Vagina (tissue), 2 donors: ENCODE data around the gene AHNAK. TPM values are rescaled to one million over a fixed set of nuclear protein-coding genes. Genes with fewer than 3 reads are reported as not detected.

Source experiments
- DNase-seq, 2 donors: peaks; one replicate each; pipeline ENCODE4 v3.0.0-alpha.2; 2017; ENCODE audit errors: extremely low spot score in 2 of 2
- H3K27ac ChIP-seq: fragments of 200-600 bp; sonication (generic); one replicate; pipeline ENCODE4 v1.5.1; 2019
- H3K27me3 ChIP-seq: fragments of 200-600 bp; sonication (generic); one replicate; pipeline ENCODE4 v1.5.1; 2019
- H3K36me3 ChIP-seq, 2 donors: fragments of 200-600 bp; sonication (generic); one replicate each; pipeline ENCODE4 v1.5.1; 2017 to 2019
- H3K4me1 ChIP-seq: fragments of 200-600 bp; sonication (generic); one replicate; pipeline ENCODE4 v1.5.1; 2019
- H3K4me3 ChIP-seq, 2 donors: fragments of 200-600 bp; sonication (generic); 1 replicate in 1 of 2; 2 replicates in 1 of 2; pipeline ENCODE4 v1.5.1; 2016 to 2019
- H3K9me3 ChIP-seq: fragments of 200-600 bp; sonication (generic); one replicate; pipeline ENCODE4 v1.5.1; 2019
- POLR2A ChIP-seq, 2 donors: fragments of 450-650 bp; IDR thresholded peaks; one replicate each; pipeline ENCODE4 v1.6.1; 2017; ENCODE audit warnings: antibody characterized with exemption in 2 of 2, mild to moderate bottlenecking in 2 of 2, moderate library complexity in 2 of 2
- POLR2AphosphoS5 ChIP-seq, 2 donors: sonication (generic); formaldehyde crosslinking; IDR thresholded peaks; one replicate each; pipeline ENCODE4 v1.9.0; 2017; ENCODE audit warnings: antibody characterized with exemption in 2 of 2, mild to moderate bottlenecking in 2 of 2, low read depth in 1 of 2; ENCODE audit not compliant: insufficient read depth in 1 of 2
- intact Hi-C: fragments of 100-400 bp; cut with DNase I; formaldehyde crosslinking; loops from one replicate; pipeline ENCODE4 v1.15.1; 2023
- total RNA-seq: library from RNA; depleted of rRNA; stranded (reverse); fragments of >200 nt; gene quantifications from one replicate; pipeline ENCODE4 v1.2.3, GENCODE V29; 2016
- TF ChIP-seq, protein P1 (sequence below), 3 experiments: fragments of 450-650 bp in 2 of 3; fragments of 200-600 bp in 1 of 3; sonication (generic) in 1 of 3; IDR thresholded peaks; one replicate each; pipeline ENCODE4 v1.5.1; 2017 to 2019; ENCODE audit warnings: antibody characterized with exemption in 3 of 3, mild to moderate bottlenecking in 2 of 3, moderate library complexity in 2 of 3

Gene AHNAK
- total RNA-seq, 1 donor from 2014 or later = 828 TPM

DNA sequence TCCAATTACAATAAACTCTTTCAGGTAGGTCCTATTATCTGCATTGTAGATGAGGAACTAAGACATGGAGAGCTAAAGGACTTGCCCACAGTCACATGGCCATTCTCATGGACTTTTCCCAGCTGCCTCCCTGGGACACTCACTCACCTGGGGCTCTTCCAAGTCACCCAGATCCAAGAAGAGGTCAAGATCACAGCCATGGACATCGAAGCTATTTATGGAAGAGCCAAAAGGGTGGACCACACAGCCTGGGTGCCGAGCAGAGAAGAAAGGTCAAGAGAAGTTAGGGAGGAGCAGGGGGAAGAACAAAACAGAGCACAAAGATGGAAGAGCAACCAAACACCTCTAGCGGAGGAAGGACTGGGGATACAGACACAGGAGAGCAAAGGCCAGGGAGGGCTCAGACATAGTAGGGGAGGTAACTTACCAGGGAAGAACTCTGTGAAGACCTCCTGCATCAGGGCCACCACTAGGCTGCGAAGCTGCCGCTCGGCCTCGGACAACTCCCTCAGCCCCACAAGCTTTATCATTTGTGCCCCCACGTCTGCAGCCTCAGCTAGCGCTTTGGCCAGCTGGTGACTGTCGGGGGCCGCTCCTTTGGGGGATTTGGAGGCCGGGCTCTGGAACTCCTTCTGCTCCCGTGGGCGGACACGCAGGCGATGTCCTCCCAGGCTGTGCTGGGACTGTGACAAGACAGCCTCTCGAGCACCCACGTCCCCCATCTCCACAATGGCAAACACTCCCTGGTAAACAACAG, 34.5 kb upstream of the AHNAK start:
- intact Hi-C loops = no loop called here

DNA sequence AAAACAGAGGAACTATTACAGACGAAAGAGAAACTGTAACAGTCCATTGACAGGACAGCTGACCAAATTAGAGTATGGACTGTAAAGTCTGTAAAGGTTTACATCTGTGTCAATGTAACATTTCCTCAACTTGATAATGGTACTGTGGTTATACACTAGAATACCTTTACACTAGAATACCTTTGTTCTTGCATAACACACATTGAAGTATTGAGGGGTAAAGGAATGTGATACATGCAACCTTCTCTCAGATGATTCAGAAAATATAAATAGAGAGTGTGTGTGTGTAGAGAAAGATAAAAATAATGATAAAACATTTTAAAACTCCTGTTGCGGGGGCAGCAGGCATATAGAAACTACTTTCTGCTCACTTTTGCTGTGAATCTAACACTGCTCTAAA, 32.6 kb upstream of the AHNAK start:
- Histone ChIP-seq H3K9me3 (no peaks in the 10 kb centered on the region), H3K4me3 (no peak overlapping the region), H3K36me3 (peaks cover 0 to 23% of the 10 kb centered on the region in 2 donors), H3K27me3 (no peaks in the 10 kb centered on the region), H3K27ac (no peak overlapping the region), H3K4me1 (peaks cover 29% of the 10 kb centered on the region)
- TF ChIP-seq POLR2AphosphoS5 (IDR thresholded peaks at IDR 0.05; ENCODE audit: insufficient read depth in 1 of 2, low read depth in 1 of 2) = no peak
- TF ChIP-seq POLR2A (IDR thresholded peaks at IDR 0.05) = no peak
- TF ChIP-seq, protein P1, sequence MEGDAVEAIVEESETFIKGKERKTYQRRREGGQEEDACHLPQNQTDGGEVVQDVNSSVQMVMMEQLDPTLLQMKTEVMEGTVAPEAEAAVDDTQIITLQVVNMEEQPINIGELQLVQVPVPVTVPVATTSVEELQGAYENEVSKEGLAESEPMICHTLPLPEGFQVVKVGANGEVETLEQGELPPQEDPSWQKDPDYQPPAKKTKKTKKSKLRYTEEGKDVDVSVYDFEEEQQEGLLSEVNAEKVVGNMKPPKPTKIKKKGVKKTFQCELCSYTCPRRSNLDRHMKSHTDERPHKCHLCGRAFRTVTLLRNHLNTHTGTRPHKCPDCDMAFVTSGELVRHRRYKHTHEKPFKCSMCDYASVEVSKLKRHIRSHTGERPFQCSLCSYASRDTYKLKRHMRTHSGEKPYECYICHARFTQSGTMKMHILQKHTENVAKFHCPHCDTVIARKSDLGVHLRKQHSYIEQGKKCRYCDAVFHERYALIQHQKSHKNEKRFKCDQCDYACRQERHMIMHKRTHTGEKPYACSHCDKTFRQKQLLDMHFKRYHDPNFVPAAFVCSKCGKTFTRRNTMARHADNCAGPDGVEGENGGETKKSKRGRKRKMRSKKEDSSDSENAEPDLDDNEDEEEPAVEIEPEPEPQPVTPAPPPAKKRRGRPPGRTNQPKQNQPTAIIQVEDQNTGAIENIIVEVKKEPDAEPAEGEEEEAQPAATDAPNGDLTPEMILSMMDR (IDR thresholded peaks at IDR 0.05) = no peak
- intact Hi-C loops = no loop called here
- DNase-seq = no peak

More for the DNA sequence above, 34.5 kb upstream of the AHNAK start:
- Histone ChIP-seq H3K4me1 (peaks cover 10% of the 10 kb centered on the region), H3K36me3 (peaks cover 0 to 30% of the 10 kb centered on the region in 2 donors), H3K9me3 (no peaks in the 10 kb centered on the region), H3K27me3 (no peaks in the 10 kb centered on the region), H3K27ac (no peak overlapping the region), H3K4me3 (no peak overlapping the region)
- TF ChIP-seq POLR2AphosphoS5 (IDR thresholded peaks at IDR 0.05; ENCODE audit: insufficient read depth in 1 of 2, low read depth in 1 of 2) = no peak
- TF ChIP-seq, protein P1 (IDR thresholded peaks at IDR 0.05) = no peak
- no peak for TF ChIP-seq POLR2A (IDR thresholded peaks at IDR 0.05)
- no peak for DNase-seq

DNA sequence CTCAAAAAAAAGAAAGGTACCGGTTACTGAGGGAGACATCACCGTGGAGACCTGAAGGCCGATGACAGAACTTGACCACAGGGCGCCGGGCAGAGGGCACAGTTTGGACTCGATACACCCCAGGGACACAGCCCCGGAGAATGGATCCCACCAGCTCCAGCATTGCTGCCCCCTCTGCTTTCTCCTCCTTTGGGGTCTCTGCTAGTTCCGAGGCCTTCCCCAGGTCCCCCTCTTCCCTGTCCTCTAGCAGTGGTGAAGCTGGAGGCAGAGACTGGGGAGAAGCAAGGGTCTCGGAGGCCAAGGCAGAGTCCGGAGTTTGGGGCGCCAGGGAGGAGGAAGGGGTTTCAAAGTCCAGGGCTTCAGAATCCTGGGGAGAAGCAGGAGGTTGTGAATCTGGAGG, 31.9 kb upstream of the AHNAK start:
- H3K27me3 ChIP-seq = no peaks in the 10 kb centered on the region
- intact Hi-C loops = no loop called here
- H3K27ac ChIP-seq = no peak overlapping the region
- peaks cover 29% of the 10 kb centered on the region for H3K4me1 ChIP-seq
- DNase-seq = no peak
- TF ChIP-seq, protein P1 (IDR thresholded peaks at IDR 0.05) = no peak
- TF ChIP-seq POLR2AphosphoS5 (IDR thresholded peaks at IDR 0.05; ENCODE audit: insufficient read depth in 1 of 2, low read depth in 1 of 2) (no peak), POLR2A (IDR thresholded peaks at IDR 0.05) (no peak)
- no peaks in the 10 kb centered on the region for H3K9me3 ChIP-seq
- no peak overlapping the region for H3K4me3 ChIP-seq
- H3K36me3 ChIP-seq = peaks cover 0 to 23% of the 10 kb centered on the region in 2 donors

DNA sequence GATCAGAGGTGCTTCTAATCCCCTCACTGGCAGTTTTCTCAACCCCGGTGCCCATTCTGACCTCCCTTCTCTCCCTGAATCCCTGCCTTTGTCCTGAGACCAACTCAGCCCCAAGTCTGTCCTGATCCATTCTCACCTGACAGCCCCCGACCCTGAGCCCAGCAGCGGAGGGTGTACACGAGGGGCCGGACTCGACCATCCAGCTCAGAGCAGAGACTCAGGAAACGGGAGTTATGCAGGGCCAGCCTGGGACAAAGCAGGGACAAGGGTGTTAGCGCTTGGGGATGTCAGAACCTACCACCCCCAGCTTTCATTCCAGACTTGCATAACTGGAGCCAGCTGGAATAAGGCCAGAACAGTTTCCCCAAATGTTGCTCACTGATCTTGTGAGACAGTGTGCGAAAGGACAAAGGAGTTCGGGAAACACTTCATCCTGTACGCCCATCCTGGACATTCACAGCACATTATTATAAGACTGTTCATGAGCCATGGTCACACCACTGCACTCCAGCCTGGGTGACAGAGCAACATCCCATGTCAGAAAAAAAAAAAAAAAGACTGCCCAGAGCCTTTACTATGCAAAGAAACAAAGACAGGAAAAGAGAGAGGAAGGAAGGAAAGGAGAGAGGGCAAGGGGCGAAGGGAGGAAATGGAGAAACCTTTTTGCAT, 30.6 kb upstream of the AHNAK start:
- TF ChIP-seq POLR2AphosphoS5 (IDR thresholded peaks at IDR 0.05; ENCODE audit: insufficient read depth in 1 of 2, low read depth in 1 of 2) (peak in 1 of 2 donors; percentile 71), POLR2A (IDR thresholded peaks at IDR 0.05) (no peak)
- TF ChIP-seq, protein P1 (IDR thresholded peaks at IDR 0.05) = no peak
- DNase-seq = no peak
- intact Hi-C loops = no loop called here
- Histone ChIP-seq H3K27me3 (no peaks in the 10 kb centered on the region), H3K27ac (peak overlapping the region; percentile 100), H3K36me3 (peaks cover 0 to 23% of the 10 kb centered on the region in 2 donors), H3K4me1 (peaks cover 37% of the 10 kb centered on the region), H3K9me3 (no peaks in the 10 kb centered on the region), H3K4me3 (no peak overlapping the region)

DNA sequence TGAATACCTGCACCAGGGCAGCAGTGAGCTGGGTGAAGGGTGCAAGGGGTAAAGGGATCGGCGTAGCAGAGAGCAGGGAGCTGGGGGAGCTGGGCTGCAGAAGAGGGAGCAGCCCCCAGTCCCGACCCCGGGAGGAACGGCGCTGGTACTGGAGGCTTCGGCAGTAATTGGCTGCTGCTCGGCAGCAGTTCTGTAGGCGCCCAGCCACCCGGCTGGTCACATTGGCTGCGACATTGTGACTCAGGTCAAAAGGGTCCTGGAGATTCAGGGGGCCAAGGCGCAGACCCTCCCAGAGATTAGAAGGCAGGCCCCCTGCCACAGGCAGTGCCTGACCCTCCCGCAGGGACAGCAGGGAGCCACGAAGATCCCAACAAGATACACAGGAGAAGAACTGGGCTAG, 29.2 kb upstream of the AHNAK start:
- Histone ChIP-seq H3K27me3 (no peaks in the 10 kb centered on the region), H3K9me3 (no peaks in the 10 kb centered on the region), H3K36me3 (peaks cover 0 to 37% of the 10 kb centered on the region in 2 donors), H3K4me3 (peak overlapping the region in 1 of 2 donors; percentile 84), H3K4me1 (peaks cover 38% of the 10 kb centered on the region), H3K27ac (peak overlapping the region; percentile 100)
- TF ChIP-seq, protein P1 (IDR thresholded peaks at IDR 0.05) = no peak
- TF ChIP-seq POLR2A (IDR thresholded peaks at IDR 0.05) (no peak), POLR2AphosphoS5 (IDR thresholded peaks at IDR 0.05; ENCODE audit: insufficient read depth in 1 of 2, low read depth in 1 of 2) (no peak)
- intact Hi-C loops = no loop called here
- no peak for DNase-seq
